SKM-1 (cell line): ENCODE data around the gene SLC2A13.
"Not testable (repeated sequence)": the region's sequence is repeated elsewhere in the genome, so short reads cannot be mapped to it uniquely, and the experiment has no call there.

Source experiments
- DNase-seq: peaks from one replicate; lab custom pipeline; 2025; ENCODE audit not compliant: unreplicated experiment; lab: John Stamatoyannopoulos, UW

SLC2A13 gene

DNA sequence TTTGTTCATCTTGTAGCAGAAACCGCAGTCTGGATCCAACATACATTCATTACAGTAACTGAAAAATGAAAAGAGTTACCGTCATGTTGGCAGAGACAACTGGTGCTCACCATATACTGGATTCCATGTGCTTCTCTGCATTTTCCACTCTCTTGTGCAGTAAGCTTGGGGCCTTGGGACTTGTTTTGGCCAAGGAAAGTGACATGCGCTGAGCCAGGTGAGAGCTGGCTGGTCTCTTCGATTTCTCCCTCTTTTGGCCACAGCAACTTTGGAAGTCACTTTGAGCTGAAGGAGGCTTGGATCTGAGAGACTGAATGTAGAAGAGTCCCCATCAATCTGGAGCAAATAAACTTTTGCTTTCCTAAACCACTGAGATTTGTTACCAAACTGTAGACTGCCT lies 275.7 kb downstream of the SLC2A13 start:
- DNase-seq = no peak

- DNase-seq = no peak
These were observed 281.2 kb downstream of the SLC2A13 start for GRCh38 chr12:39824505-39825212.

DNA sequence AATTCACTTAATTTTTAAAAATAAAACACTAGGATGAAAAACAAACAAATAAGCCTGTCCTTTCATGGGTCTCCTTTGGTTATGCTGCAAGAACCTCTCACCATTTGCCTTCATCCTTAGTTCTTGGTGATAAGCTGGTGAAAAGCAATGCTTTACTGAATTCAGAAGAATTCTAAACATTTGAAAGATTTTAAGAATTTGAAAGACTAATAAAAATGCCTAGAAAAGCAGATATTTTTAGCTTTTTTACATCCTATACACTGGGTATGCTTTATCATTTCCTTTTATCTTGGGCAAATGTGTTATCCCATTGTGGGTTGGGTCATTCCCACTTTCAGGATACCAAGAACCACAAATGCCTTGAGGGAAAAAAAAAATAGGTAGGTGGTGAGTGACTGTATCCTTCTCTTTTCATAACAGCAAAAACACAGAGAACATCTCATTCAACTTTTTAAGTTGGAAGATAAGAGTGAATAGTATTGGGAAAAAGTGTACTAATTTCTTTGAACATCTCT lies 289.2 kb downstream of the SLC2A13 start:
- no peak for DNase-seq

DNA sequence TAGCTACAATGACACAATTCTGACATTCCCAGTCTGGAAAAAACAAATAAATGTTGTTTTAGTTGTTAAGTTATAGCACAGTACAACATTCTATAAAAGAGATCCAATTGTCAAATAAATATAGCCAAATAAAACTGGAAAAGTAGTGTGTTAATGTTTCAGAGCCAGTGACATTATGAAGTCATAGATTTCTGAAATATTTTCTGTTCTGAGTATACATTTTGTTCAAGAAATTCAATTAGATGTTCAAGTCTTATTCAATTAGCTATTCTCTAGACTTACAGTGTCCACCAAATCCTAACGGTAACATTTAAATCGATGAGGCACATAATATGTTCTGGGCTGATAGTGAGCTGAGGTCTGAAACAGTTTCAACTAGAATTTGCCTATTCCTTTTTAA lies 290.1 kb downstream of the SLC2A13 start:
- no peak for DNase-seq

- no peak for DNase-seq
These were observed 291.3 kb downstream of the SLC2A13 start for GRCh38 chr12:39814626-39815025.

GRCh38 chr12:39813776-39814175 lies 292.1 kb downstream of the SLC2A13 start:
- DNase-seq = no peak

- not testable (repeated sequence) for DNase-seq
These were observed 293.4 kb downstream of the SLC2A13 start for GRCh38 chr12:39812456-39812855.

DNA sequence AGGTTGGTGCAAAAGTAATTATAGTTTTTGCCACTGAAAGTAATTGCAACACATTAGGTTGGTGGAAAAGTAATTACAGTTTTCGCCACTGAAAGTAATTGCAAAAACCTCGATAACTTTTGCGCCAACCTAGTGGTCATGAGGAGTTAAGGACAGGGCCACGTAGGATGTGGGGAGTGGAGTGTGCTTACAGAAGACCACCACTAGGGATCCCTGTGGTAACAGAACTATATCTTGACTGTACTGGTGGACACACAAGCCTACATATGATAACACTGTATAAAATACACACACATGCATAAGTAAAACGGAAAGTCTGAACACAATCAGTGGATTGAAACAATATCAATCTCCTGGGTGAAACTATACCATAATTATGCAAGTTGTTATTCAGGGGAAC lies 298.8 kb downstream of the SLC2A13 start:
- peak; percentile 0 for DNase-seq

- no peak for DNase-seq
These were observed 300.2 kb downstream of the SLC2A13 start for GRCh38 chr12:39805651-39806050.

DNA sequence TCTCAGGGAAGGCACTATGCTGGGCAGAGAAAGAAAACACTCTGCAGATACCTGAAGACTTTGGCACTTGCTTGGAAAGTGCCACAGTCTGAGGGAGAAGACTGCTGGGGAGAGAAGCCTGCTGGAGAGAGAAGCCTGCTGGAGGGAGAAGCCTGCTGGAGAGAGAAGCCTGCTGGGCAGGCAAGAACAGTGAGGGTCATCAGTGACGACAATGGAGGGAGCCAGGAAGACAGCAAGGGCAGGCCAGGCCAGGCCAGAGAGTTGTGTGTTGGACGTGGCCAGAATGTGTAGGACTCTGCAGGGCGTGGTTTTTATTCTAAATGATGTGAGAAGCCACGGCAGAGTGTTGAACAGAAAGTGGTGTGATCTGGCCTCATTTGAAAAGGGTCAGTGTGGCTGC lies 301.0 kb downstream of the SLC2A13 start:
- no peak for DNase-seq

- DNase-seq = no peak
These were observed 301.4 kb downstream of the SLC2A13 start for GRCh38 chr12:39804479-39804878.

- no peak for DNase-seq
These were observed 302.7 kb downstream of the SLC2A13 start for GRCh38 chr12:39803151-39803550.

GRCh38 chr12:39798977-39799376 lies 306.9 kb downstream of the SLC2A13 start:
- DNase-seq = no peak

DNA sequence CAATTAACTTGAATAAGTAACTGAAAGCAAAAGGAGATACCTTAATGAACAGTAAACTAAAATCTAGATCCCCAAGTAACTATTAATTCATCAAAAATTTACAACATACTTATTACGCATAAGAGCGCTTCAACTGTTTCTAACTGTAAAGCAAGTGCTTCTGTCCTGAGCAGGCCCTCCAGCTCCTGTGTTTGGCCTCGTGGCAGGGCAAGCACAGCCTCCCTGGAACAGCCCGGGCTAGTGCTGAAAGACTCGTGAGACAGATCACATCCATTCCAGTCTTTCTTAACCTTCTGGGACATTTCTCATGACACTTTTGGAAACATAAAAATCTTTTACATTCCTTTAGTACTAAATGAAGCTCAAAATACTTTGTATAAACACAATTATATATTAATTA lies 307.5 kb downstream of the SLC2A13 start:
- DNase-seq = no peak

DNA sequence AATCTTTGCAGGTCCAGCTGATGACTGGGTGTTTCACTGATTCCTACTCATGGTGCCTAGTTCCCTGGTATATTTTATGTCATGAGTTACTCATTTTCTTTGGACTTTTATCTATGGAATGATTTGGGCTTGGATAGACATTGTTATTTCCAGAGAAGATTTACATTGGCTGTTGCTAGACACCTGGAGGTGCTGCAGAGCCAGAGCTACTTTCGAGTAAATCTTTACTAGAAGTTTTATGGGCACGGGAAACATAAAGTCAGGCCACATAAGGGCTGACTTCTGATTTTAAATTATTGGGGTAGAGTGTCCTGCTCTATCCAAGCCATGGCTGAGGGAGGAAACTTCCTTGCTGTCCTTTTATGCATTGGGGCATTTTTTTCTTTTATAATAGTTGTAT lies 310.4 kb downstream of the SLC2A13 start:
- DNase-seq = no peak

DNA sequence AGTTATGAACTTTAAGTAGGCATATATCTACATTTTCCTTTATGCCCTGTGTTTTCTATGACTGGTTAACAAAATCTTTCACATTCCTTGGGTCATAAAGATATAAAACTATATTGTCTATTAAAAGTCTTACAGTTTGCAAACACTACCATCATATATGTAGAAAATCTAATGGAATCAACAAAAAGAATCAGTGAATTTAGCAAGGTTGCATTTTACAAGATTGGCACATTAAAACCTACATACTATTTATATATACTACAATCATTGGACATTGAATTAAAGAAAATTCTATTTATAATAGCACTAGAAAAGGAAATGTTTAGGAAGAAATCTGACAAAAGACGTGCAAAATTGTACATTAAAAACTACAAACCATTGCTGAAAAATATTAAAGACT lies 312.9 kb downstream of the SLC2A13 start:
- DNase-seq = no peak

DNA sequence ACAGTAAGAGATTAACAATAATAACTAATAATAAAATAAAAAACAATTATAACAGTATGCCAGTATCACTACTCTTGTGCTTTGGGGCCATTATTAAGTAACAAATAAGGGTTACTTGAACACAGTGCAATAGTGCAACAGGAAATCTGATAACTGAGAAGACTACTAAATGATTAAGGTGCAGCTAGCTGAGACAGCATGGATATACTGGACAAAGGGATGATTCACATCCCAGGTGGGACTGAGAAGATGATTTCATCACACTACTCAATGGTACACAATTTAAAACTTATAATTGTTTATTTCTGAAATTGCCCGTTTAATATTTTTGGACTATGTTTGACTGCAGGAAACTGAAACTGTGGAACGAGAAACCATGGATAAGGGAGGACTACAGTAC lies 317.6 kb downstream of the SLC2A13 start:
- DNase-seq = no peak

DNA sequence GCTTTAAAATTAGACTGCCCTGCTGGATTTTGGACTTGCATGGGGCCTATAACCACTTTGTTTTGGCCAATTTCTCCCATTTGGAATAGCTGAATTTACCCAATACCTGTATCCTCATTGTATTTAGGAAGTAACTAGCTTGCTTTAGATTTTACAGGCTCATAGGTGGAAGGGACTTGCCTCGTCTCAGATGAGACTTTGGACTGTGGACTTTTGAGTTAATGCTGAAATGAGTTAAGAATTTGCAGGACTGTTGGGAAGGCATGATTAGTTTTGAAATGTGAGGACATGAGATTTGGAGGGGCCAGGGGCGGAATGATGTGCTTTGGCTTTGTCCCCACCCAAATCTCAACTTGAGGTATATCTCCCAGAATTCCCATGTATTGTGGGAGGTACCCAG lies 320.1 kb downstream of the SLC2A13 start:
- not testable (repeated sequence) for DNase-seq

DNA sequence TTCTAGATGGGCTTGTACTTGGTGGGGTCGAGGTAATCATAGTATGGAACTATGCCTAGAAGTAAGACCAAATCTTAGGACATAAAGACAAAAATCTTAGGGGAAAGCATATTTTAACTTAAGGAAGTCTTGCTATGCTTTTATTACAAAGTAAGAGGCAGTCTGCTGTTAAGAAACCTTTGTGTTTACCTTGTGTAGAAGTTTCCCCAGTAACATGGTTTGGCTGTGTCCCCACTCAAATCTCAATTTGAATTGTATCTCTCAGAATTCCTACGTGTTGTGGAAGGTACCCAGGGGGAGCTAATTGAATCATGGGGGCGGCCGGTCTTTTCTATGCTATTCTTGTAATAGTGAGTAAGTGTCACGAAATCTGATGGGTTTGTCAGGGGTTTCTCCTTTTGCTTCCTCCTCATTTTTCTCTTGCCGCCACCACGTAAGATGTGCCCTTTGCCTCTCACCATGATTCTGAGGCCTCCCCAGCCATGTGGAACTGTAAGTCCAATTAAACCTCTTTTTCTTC lies 323.8 kb downstream of the SLC2A13 start:
- no peak for DNase-seq

- no peak for DNase-seq
These were observed 324.9 kb downstream of the SLC2A13 start for GRCh38 chr12:39780913-39781446.

DNA sequence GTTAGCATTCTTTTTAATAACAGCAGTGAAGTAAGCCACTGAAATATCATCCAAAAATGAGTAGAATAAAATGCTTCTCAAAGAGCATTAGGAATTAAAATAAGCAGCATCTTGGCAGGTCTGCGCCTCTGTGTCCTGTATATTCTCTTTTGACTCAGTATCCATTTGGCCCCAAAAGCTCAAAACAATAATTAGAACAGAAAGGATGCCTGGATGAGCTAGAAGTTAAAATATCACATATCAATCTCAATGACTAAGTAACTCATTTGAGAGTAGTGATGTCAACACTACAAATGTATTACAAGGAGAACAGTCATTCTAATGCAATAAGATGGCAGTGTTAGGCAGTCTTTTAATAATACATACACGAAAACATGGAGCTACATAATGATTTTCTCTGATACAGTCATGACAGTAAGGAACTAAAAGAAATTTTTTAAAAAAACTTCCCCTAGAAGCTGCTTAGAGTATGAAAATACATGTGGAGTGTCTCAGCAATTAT lies 325.4 kb downstream of the SLC2A13 start:
- DNase-seq = no peak

DNA sequence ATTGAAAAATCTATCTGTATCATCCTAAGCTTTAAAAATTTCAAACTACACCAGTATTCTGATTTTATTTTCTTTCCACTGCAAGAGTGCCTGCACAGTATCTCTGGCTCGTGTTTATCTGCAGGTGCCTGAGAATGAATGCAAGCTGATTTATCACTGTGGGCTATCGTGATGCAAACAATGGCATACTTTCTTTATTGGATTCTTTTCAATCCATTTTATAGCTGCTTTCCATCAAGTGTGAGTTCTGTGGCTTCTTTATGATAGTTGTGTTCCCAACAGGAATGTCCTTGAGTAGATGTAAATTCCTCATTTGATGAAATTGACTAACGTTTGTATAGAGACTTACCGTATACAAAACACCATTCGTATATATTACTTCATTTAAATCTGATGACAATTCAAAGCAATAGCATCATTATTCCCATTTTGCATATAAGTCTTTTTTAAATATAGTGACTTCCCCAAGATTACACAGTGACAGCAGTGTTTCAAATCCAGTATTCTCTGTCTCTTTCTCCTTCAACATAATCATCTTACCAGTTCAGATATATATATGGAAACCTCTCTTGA lies 326.0 kb downstream of the SLC2A13 start:
- no peak for DNase-seq
